Liver (tissue), 9 donors: ENCODE results near the gene SH3BP5L. TPM values are rescaled to one million over a fixed set of nuclear protein-coding genes. Genes with fewer than 3 reads are reported as not detected.
A peak's percentile ranks its signal among the peaks of the same experiment; 100 is the strongest.

Experiments used
- DNase-seq: peaks from one replicate; pipeline ENCODE4 v3.0.0-alpha.2; 2017; ENCODE audit warnings: low spot score
- H3K27ac ChIP-seq, 2 donors: one replicate each; pipeline ENCODE4 v1.7.0; 2013; ENCODE audit warnings: inconsistent platforms in 2 of 2, low read length in 2 of 2, control low read depth in 1 of 2, low read depth in 1 of 2, mild to moderate bottlenecking in 1 of 2
- H3K27me3 ChIP-seq, 4 donors: one replicate each; pipeline versions ENCODE4 v1.6.1 to v1.7.0; 2013; ENCODE audit warnings: low read length in 3 of 4, inconsistent platforms in 1 of 4, mild to moderate bottlenecking in 1 of 4, moderate library complexity in 1 of 4; ENCODE audit not compliant: control insufficient read depth in 4 of 4, insufficient read depth in 4 of 4
- H3K36me3 ChIP-seq, 4 donors: one replicate each; pipeline versions ENCODE4 v1.6.1 to v1.7.0; 2013; ENCODE audit warnings: low read length in 3 of 4, mild to moderate bottlenecking in 3 of 4, low read depth in 1 of 4, moderate library complexity in 1 of 4; ENCODE audit not compliant: control insufficient read depth in 4 of 4, insufficient read depth in 3 of 4
- H3K4me1 ChIP-seq, 4 donors: one replicate each; pipeline versions ENCODE4 v1.6.1 to v1.7.0; 2013; ENCODE audit warnings: low read length in 3 of 4, mild to moderate bottlenecking in 3 of 4, moderate library complexity in 1 of 4; ENCODE audit not compliant: control insufficient read depth in 4 of 4, insufficient read depth in 4 of 4
- H3K4me3 ChIP-seq, 3 donors: one replicate each; pipeline versions ENCODE4 v1.6.1 to v1.7.0; 2013; ENCODE audit warnings: low read length in 3 of 3, control low read depth in 1 of 3, low read depth in 1 of 3, mild to moderate bottlenecking in 1 of 3
- H3K9ac ChIP-seq, 2 donors: one replicate each; pipeline ENCODE4 v1.7.0; 2013; ENCODE audit warnings: low read length in 2 of 2, mild to moderate bottlenecking in 2 of 2, moderate library complexity in 2 of 2, control low read depth in 1 of 2, low read depth in 1 of 2
- H3K9me3 ChIP-seq, 4 donors: one replicate each; pipeline versions ENCODE4 v1.6.1 to v1.7.0; 2013; ENCODE audit warnings: low read length in 3 of 4; ENCODE audit not compliant: control insufficient read depth in 4 of 4
- ATF3 ChIP-seq: IDR thresholded peaks from 2 replicates; pipeline ENCODE4 v1.6.1; 2016; ENCODE audit warnings: antibody characterized with exemption
- CTCF ChIP-seq: fragments of 150-350 bp; IDR thresholded peaks from 2 replicates; pipeline ENCODE4 v1.5.1; 2017; ENCODE audit warnings: improper control_type of control experiment, low read depth, low read length; ENCODE audit not compliant: missing input control
- EGR1 ChIP-seq, 2 donors: IDR thresholded peaks; 2 replicates each; pipeline ENCODE4 v1.6.1; 2016 to 2018; ENCODE audit warnings: antibody characterized with exemption in 2 of 2, low read depth in 2 of 2
- FOXA1 ChIP-seq: IDR thresholded peaks from 2 replicates; pipeline ENCODE4 v1.6.1; 2016; ENCODE audit warnings: antibody characterized with exemption
- FOXA2 ChIP-seq: IDR thresholded peaks from 2 replicates; pipeline ENCODE4 v1.6.1; 2016; ENCODE audit warnings: antibody characterized with exemption
- GABPA ChIP-seq, 2 donors: IDR thresholded peaks in 1 of 2; conservative IDR thresholded peaks in 1 of 2; 2 replicates each; pipeline ENCODE4 v1.6.1; 2016; ENCODE audit warnings: antibody characterized with exemption in 2 of 2, mild to moderate bottlenecking in 1 of 2, moderate library complexity in 1 of 2
- HNF4A ChIP-seq, 2 donors: conservative IDR thresholded peaks; 2 replicates each; pipeline ENCODE4 v1.6.1; 2016; ENCODE audit warnings: antibody characterized with exemption in 2 of 2, mild to moderate bottlenecking in 2 of 2
- HNF4G ChIP-seq: IDR thresholded peaks from 2 replicates; pipeline ENCODE4 v1.6.1; 2016; ENCODE audit warnings: antibody characterized with exemption
- JUND ChIP-seq, 2 donors: IDR thresholded peaks; 2 replicates each; pipeline ENCODE4 v1.6.1; 2016; ENCODE audit warnings: antibody characterized with exemption in 2 of 2
- MAX ChIP-seq: IDR thresholded peaks from 2 replicates; pipeline ENCODE4 v1.6.1; 2016; ENCODE audit warnings: antibody characterized with exemption
- NR2F2 ChIP-seq: IDR thresholded peaks from 2 replicates; pipeline ENCODE4 v1.6.1; 2016; ENCODE audit warnings: antibody characterized with exemption
- RAD21 ChIP-seq, 2 donors: IDR thresholded peaks; 2 replicates each; pipeline ENCODE4 v1.6.1; 2016; ENCODE audit warnings: antibody characterized with exemption in 2 of 2, mild to moderate bottlenecking in 2 of 2
- REST ChIP-seq: IDR thresholded peaks from 2 replicates; pipeline ENCODE4 v1.6.1; 2016; ENCODE audit warnings: antibody characterized with exemption, mild to moderate bottlenecking
- RXRA ChIP-seq, 2 donors: IDR thresholded peaks; 2 replicates each; pipeline ENCODE4 v1.6.1; 2017 to 2018; ENCODE audit warnings: antibody characterized with exemption in 2 of 2, mild to moderate bottlenecking in 1 of 2
- SP1 ChIP-seq: IDR thresholded peaks from 2 replicates; pipeline ENCODE4 v1.6.1; 2018; ENCODE audit warnings: antibody characterized with exemption, mild to moderate bottlenecking
- TAF1 ChIP-seq: conservative IDR thresholded peaks from 2 replicates; pipeline ENCODE4 v1.6.1; 2016; ENCODE audit warnings: antibody characterized with exemption, mild to moderate bottlenecking
- YY1 ChIP-seq: IDR thresholded peaks from 2 replicates; pipeline ENCODE4 v1.6.1; 2016; ENCODE audit warnings: antibody characterized with exemption, mild to moderate bottlenecking
- ZBTB33 ChIP-seq: IDR thresholded peaks from 2 replicates; pipeline ENCODE4 v1.6.1; 2016; ENCODE audit warnings: antibody characterized with exemption
- WGBS: extraction: QIAGEN DNeasy Blood & Tissue Kit; methylation state at CpG from one replicate; pipeline ENCODE4 v1.1.7; 2013; 5-methylcytosine and 5-hydroxymethylcytosine counted together
- polyA plus RNA-seq, 2 donors: library from polyadenylated mRNA; stranded (reverse) in 1 of 2; unstranded in 1 of 2; fragments of 200-250 nt in 1 of 2; fragments of >200 nt in 1 of 2; fragmentation: Nextera tagmentation in 1 of 2; extraction: Ambion mirVana in 1 of 2; gene quantifications; one replicate each; pipeline versions ENCODE4 v1.2.1 to v1.2.3, GENCODE V29; 2013 to 2015
- total RNA-seq, 2 donors: library from RNA; depleted of rRNA; stranded (reverse); fragments of >200 nt; gene quantifications; one replicate each; pipeline ENCODE4 v1.2.3, GENCODE V29; 2014
- donor health status: healthy.
- donor health status: healthy.
- donor health status: healthy.
- donor health status: healthy.
- donor health status: healthy.

SH3BP5L gene
- total and polyA plus RNA-seq, 4 donors = 1.5 to 16.4 (median 12.4) TPM

GRCh38 chr1:248808876-248809275 is 16.8 kb downstream of the SH3BP5L start:
- no peak overlapping the region for H3K27ac ChIP-seq
- TF ChIP-seq HNF4G = no peak
- TF ChIP-seq GABPA (IDR thresholded peaks at IDR 0.05 in 1 of 2, conservative IDR thresholded peaks at IDR 0.05 in 1 of 2) = no peak
- no peak for TF ChIP-seq EGR1 (IDR thresholded peaks at IDR 0.05; ENCODE audit: low read depth in 2 of 2)
- TF ChIP-seq RAD21 (IDR thresholded peaks at IDR 0.05) = no peak
- no peak for TF ChIP-seq ATF3
- no peak for TF ChIP-seq SP1
- no peak for TF ChIP-seq FOXA2
- TF ChIP-seq CTCF = no peak
- TF ChIP-seq TAF1 = no peak
- no peak for TF ChIP-seq FOXA1
- no peak for TF ChIP-seq JUND (IDR thresholded peaks at IDR 0.05)
- no peak for TF ChIP-seq YY1
- TF ChIP-seq RXRA (IDR thresholded peaks at IDR 0.05) = no peak
- no peak for TF ChIP-seq NR2F2
- no peak for TF ChIP-seq REST
- TF ChIP-seq HNF4A (conservative IDR thresholded peaks at IDR 0.05) = no peak
- no peak for TF ChIP-seq ZBTB33
- TF ChIP-seq MAX = no peak
- WGBS = 84% methylated on average over 9 of the region's 9 CpGs
- DNase-seq = peak; percentile 10
- peaks cover 2 to 11% (median 6%) of the 10 kb centered on the region in 4 donors for H3K36me3 ChIP-seq
- H3K4me3 ChIP-seq = no peak overlapping the region
- no peaks in the 10 kb centered on the region for H3K27me3 ChIP-seq
- no peaks in the 10 kb centered on the region for H3K9me3 ChIP-seq
- H3K9ac ChIP-seq = no peak overlapping the region
- peaks cover 2 to 45% (median 25%) of the 10 kb centered on the region in 4 donors for H3K4me1 ChIP-seq
